ENCODE measurements around the gene ALDH1B1. TPM values are rescaled to one million over a fixed set of nuclear protein-coding genes. Genes with fewer than 3 reads are reported as not detected.

Gene ALDH1B1
- total and polyA plus RNA-seq, 10 of the 15 experiments (the other 5 are each of a cell fraction or from before 2014, with no cell fraction given), result 8.6 to 38.5 (median 30.9) TPM

- TF ChIP-seq MEF2A (IDR thresholded peaks at IDR 0.05; ENCODE audit: insufficient read depth, low read depth, low read length) (no peak), STAT3 (IDR thresholded peaks at IDR 0.05; ENCODE audit: low read depth, low read length) (no peak), CTCF (IDR thresholded peaks at IDR 0.05 in 2 of 3, conservative IDR thresholded peaks at IDR 0.05 in 1 of 3; ENCODE audit: control insufficient read depth in 2 of 3, extremely low read depth in 1 of 3, insufficient read depth in 1 of 3, low read depth in 3 of 3, low read length in 3 of 3) (peak; percentile 52 to 61 (median 60)), RBBP5 (conservative IDR thresholded peaks at IDR 0.05) (no peak)
These were observed 40.5 kb downstream of the ALDH1B1 start (continued) for GRCh38 chr9:38432922-38433510.

GRCh38 chr9:38434365-38434764, 41.9 kb downstream of the ALDH1B1 start:
- DNase-seq (ENCODE audit: low read depth, low spot score) (no peak), FAIRE-seq (no peak), ATAC-seq (no peak)
- no peaks in the 10 kb centered on the region for H4K20me1 ChIP-seq (ENCODE audit: control insufficient read depth, insufficient read depth)
- no peak overlapping the region for H3K27ac ChIP-seq (ENCODE audit: control insufficient read depth, insufficient read depth)
- RAD21 ChIA-PET (ENCODE audit: unreplicated experiment), result interaction anchor here (1.0 to 2.5 kb wide), 2 partner anchors 41 to 62 kb away, joined by 3 to 8 read pairs; no protein-coding TSS in a partner anchor
- no peaks in the 10 kb centered on the region for H3K79me2 ChIP-seq (ENCODE audit: control insufficient read depth, insufficient read depth, low read length)
- no peak for TF ChIP-seq IKZF2 (IDR thresholded peaks at IDR 0.05)
- TF ChIP-seq BHLHE40 (IDR thresholded peaks at IDR 0.05; ENCODE audit: borderline replicate concordance in 1 of 2, low read depth in 2 of 2, low read length in 1 of 2), result peak in 1 of 2 experiments; percentile 25; a peak in 1 of 4 replicates
- CTCF ChIA-PET, result interaction anchor here (0.6 to 7.2 kb wide), 11 partner anchors 10 to 1272 kb away, joined by 3 to 66 read pairs (median 3); no protein-coding TSS in a partner anchor
- BruUV-seq (replicated peaks), result no TSS peak
- 0% methylated on average over 3 of the region's 3 CpGs for WGBS (ENCODE audit: insufficient coverage, insufficient replicate concordance, low lambda C conversion rate, missing lambda C conversion rate)
- H3K36me3 ChIP-seq (ENCODE audit: control insufficient read depth in 2 of 2, insufficient read depth in 2 of 2, low read length in 1 of 2), result no peaks in the 10 kb centered on the region
- H3K27me3 ChIP-seq (replicated peaks in 1 of 2; ENCODE audit: control insufficient read depth in 2 of 2, insufficient read depth in 2 of 2, low read length in 1 of 2), result no peaks in the 10 kb centered on the region; a peak in 1 of 4 replicates
- no peaks in the 10 kb centered on the region for H3K9me3 ChIP-seq (replicated peaks; ENCODE audit: control insufficient read depth, insufficient read depth, low read length)
- intact Hi-C loops (cut with micrococcal nuclease; ENCODE audit: unreplicated experiment), result loop anchor here (5.0 kb wide), 1 partner anchor 238 kb away; no protein-coding TSS in a partner anchor
- in situ Hi-C loops (cut with MboI), result no loop called here
- no peak overlapping the region for H2AFZ ChIP-seq (ENCODE audit: control insufficient read depth, low read depth, low read length)
- no peak overlapping the region for H3K4me3 ChIP-seq
- no peaks in the 10 kb centered on the region for H3K4me1 ChIP-seq (ENCODE audit: control insufficient read depth, insufficient read depth, low read length)
- POLR2A ChIA-PET, result no interaction called here
- SMC1A ChIA-PET (ENCODE audit: uncharacterized antibody, unreplicated experiment), result interaction anchor here (1.1 to 4.1 kb wide), 5 partner anchors 10 to 51 kb away, joined by 3 to 16 read pairs (median 4); no protein-coding TSS in a partner anchor
- no peak overlapping the region for H3K4me2 ChIP-seq (ENCODE audit: control insufficient read depth, insufficient read depth)
- H3K9ac ChIP-seq (ENCODE audit: control insufficient read depth, insufficient read depth, low read length), result no peak overlapping the region
